ENCODE data around the gene KLK7.

KLK7 gene

DNA sequence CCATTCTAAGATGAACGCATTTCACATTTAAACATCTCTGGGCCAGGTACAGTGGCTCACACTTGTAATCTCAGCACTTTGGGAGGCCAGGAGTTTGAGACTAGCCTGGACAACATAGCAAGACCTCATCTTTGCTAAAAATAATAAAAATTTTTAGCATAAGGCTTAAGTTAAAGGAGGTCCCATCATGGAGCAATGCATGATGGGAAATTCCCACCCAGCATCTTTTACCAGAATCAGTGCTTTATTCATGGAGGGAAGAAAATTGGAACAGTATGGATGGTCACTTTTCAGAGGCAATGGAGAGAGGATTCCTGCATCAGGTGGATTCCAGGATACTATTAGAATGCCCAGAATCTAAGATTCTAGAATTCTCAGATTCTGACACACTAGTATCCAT lies 21.5 kb upstream of the KLK7 start:
- TF ChIP-seq, protein P1, sequence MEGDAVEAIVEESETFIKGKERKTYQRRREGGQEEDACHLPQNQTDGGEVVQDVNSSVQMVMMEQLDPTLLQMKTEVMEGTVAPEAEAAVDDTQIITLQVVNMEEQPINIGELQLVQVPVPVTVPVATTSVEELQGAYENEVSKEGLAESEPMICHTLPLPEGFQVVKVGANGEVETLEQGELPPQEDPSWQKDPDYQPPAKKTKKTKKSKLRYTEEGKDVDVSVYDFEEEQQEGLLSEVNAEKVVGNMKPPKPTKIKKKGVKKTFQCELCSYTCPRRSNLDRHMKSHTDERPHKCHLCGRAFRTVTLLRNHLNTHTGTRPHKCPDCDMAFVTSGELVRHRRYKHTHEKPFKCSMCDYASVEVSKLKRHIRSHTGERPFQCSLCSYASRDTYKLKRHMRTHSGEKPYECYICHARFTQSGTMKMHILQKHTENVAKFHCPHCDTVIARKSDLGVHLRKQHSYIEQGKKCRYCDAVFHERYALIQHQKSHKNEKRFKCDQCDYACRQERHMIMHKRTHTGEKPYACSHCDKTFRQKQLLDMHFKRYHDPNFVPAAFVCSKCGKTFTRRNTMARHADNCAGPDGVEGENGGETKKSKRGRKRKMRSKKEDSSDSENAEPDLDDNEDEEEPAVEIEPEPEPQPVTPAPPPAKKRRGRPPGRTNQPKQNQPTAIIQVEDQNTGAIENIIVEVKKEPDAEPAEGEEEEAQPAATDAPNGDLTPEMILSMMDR (IDR thresholded peaks at IDR 0.05; ENCODE audit: insufficient read depth, low read depth, low read length, missing control alignments), result no peak

DNA sequence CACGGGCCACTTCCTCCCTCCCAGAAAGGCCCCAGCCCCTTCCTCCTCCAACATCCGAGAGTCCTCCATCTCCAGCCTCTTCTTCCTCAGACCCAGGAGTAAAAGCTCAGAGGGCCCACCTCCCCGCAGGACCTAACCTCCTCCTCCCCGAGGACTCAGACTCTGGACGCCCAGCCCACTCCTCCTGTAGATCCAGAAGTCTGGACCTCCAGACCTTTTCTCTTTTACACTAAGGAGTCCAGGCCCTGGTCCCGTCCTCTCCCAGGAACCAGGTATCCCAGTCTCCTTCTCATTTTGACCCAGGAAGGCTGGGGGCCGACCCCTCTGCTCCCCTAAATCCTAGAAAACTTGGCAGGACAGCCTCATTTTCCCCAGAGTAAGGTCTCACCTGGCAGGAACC lies 19.6 kb upstream of the KLK7 start:
- TF ChIP-seq, protein P1 (IDR thresholded peaks at IDR 0.05; ENCODE audit: insufficient read depth, low read depth, low read length, missing control alignments), result no peak
- H3K4me3 ChIP-seq (ENCODE audit: low read length), result no peak overlapping the region
- no peak for DNase-seq (ENCODE audit: low read depth)

More for the DNA sequence above, 21.5 kb upstream of the KLK7 start:
- no peak for DNase-seq (ENCODE audit: low read depth)
- H3K4me3 ChIP-seq (ENCODE audit: low read length), result no peak overlapping the region

DNA sequence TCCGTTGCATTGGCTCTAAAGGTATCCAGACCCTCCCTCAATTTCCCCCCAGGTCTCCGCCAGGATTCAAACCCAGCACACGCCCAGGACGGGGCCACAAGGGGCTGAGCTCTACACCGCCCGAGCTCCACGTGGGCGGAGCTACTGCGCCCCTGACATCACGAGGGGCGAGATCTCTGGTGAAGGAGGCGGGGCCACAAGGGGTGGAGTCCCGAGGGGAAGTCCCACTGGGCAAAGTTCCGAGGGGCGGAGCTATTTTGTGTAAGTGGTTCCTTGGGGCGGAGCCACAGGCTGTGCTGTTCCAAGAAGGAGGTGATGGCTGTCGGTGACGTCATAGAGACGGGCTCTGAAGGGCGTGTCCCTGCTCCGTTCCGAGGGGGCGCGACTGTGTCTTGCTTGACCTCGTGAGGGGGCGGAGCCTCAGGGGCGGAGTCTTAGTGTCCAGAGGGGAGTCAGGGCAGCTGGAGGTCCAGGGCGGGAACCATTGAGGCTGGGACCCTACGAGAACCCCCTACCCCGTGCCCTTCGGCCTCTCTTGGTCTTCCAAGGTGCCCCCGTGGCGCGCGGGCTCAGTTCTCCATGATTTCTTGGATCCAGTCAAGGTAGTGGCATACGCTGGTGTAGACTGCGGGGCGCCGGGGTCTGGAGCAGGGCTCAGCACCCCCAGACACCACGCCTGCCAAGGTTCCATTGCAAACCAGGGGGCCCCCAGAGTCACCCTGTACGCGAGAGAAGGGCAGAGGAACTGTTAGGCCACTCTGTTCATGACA lies 19.0 kb upstream of the KLK7 start:
- DNase-seq (ENCODE audit: low read depth), result peak; percentile 16
- TF ChIP-seq, protein P1 (IDR thresholded peaks at IDR 0.05; ENCODE audit: insufficient read depth, low read depth, low read length, missing control alignments), result no peak
- H3K4me3 ChIP-seq (ENCODE audit: low read length), result peak overlapping the region; percentile 44

DNA sequence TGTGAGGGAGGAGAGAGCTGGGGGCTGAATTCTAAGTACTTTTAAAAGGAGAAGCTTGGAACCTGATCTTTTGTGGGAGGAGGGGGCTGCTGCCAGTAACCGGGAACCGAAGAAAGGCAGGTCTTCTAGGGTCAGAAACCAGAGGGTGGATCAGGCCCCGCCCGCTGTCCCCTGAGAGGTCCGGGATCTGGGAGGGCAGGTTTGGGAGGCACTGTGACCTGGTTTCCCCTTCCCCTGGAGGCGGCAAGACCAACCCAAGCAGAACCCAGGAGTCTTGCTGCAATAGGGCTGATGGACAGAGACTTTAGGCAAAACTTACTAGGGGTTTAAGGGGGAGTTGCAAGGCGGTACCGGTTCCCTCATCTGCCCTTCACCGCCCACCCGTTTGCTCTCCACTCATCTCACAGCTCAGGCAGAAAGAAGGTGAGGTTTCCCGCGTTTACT lies 18.4 kb upstream of the KLK7 start:
- H3K4me3 ChIP-seq (ENCODE audit: low read length), result peak overlapping the region; percentile 44
- DNase-seq (ENCODE audit: low read depth), result no peak
- TF ChIP-seq, protein P1 (IDR thresholded peaks at IDR 0.05; ENCODE audit: insufficient read depth, low read depth, low read length, missing control alignments), result no peak

DNA sequence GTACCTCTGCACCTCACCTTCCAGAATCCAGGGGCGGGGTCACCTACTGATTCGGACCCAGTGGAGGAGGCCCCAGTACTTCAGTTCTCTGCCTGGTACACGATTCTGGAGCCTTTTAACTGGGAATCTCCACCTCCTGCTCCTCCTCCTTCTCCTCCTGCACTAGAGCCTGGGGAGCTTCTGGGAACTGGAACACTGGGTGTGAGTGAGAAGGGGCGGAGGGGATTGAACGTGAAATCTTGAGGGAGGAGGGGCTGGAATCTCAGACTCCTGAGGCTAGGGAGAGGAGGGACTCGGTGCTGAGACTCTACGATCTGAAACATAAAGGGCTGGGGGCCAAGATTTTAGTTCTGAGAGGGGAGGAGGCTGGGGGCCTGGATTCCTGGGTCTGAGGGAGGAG lies 17.8 kb upstream of the KLK7 start, which contains the start of gene KLK8:
Gene KLK8 (minus strand): TSS at position 90 of the 400 bp plus-strand sequence. CDS start 437 bp downstream, outside the sequence.
- no peak for DNase-seq (ENCODE audit: low read depth)
- H3K4me3 ChIP-seq (ENCODE audit: low read length), result peak within 1 kb of the TSS; percentile 44
- TF ChIP-seq, protein P1 (IDR thresholded peaks at IDR 0.05; ENCODE audit: insufficient read depth, low read depth, low read length, missing control alignments), result no peak

DNA sequence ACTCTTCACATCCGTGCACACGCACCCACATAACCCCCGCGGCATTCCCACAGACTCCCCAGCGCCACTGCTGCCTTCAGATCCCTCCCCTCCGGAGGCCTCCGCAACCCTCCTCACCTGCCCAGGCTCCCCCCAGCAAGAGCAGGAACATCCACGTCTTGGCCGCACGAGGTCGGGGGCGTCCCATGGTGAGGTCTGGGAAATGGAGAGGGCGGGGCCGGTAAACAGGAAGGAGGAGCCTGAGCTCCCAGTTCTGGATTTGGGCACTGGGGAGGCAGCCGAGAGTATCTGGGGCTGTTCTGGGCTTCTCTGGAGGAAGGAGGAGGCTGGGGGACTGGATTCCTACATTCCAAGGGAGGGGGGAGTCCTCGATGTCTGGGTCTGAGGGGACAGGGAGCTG lies 17.3 kb upstream of the KLK7 start:
- peak overlapping the region; percentile 44 for H3K4me3 ChIP-seq (ENCODE audit: low read length)
- no peak for DNase-seq (ENCODE audit: low read depth)
- TF ChIP-seq, protein P1 (IDR thresholded peaks at IDR 0.05; ENCODE audit: insufficient read depth, low read depth, low read length, missing control alignments), result no peak

DNA sequence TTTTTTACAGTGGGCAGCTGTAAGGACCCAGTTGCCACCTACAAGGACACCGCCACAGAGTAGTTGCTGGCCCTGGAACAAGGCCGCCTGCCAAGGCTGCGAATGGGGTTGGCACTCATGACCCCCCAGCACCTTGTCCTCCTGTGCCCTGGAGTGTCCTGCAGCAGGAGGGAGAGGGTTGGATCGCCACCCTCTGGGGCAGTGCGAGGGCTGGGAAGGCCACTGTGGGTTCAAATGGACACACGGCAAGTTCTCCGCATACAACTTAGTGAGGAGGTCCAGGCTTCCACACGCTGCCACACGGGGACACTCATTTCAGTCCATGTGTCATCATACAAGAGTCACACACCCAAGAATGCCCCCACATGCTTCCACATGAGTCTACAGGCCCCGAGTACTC lies 16.7 kb upstream of the KLK7 start:
- H3K4me3 ChIP-seq (ENCODE audit: low read length), result peak overlapping the region; percentile 44
- TF ChIP-seq, protein P1 (IDR thresholded peaks at IDR 0.05; ENCODE audit: insufficient read depth, low read depth, low read length, missing control alignments), result no peak
- DNase-seq (ENCODE audit: low read depth), result no peak
